ENCODE measurements around the gene DICER1. TPM values are rescaled to one million over a fixed set of nuclear protein-coding genes. Genes with fewer than 3 reads are reported as not detected.

DICER1 gene
- total RNA-seq, 1 donor from 2014 or later, result 69.6 TPM

DNA sequence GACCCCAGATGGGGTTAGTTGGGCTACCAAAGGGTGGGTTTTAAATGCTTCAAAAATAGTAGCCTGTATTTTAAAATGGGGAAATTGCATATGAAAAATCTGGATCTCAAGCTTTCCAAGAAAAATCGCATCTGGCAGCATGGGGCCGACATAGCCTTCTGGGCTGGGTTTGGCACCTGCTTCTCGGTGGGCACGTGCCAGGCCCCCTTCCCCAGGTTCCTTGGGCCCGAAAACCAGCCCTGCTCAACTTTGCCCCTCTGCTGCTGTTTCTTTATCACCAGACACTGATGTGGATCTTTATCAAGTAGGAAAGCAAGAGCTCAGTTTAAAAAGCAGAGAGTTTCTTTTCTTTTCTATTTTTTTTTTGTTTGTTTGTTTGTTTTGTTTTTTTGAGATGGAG lies 95.1 kb downstream of the DICER1 start:
- Mint-ChIP-seq H3K4me1 (no peaks in the 10 kb centered on the region), H3K27me3 (no peaks in the 10 kb centered on the region), H3K9me3 (no peaks in the 10 kb centered on the region), H3K36me3 (ENCODE audit: low read depth) (no peaks in the 10 kb centered on the region), H3K4me3 (no peak overlapping the region), H3K27ac (no peak overlapping the region)
- ATAC-seq (ENCODE audit: low read depth) (no peak), DNase-seq (no peak)
- TF ChIP-seq, protein P1, sequence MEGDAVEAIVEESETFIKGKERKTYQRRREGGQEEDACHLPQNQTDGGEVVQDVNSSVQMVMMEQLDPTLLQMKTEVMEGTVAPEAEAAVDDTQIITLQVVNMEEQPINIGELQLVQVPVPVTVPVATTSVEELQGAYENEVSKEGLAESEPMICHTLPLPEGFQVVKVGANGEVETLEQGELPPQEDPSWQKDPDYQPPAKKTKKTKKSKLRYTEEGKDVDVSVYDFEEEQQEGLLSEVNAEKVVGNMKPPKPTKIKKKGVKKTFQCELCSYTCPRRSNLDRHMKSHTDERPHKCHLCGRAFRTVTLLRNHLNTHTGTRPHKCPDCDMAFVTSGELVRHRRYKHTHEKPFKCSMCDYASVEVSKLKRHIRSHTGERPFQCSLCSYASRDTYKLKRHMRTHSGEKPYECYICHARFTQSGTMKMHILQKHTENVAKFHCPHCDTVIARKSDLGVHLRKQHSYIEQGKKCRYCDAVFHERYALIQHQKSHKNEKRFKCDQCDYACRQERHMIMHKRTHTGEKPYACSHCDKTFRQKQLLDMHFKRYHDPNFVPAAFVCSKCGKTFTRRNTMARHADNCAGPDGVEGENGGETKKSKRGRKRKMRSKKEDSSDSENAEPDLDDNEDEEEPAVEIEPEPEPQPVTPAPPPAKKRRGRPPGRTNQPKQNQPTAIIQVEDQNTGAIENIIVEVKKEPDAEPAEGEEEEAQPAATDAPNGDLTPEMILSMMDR (IDR thresholded peaks at IDR 0.05), result no peak
- ChIA-PET POLR2A (no interaction called here), CTCF (no interaction called here)
- intact Hi-C loops (cut with micrococcal nuclease), result no loop called here

DNA sequence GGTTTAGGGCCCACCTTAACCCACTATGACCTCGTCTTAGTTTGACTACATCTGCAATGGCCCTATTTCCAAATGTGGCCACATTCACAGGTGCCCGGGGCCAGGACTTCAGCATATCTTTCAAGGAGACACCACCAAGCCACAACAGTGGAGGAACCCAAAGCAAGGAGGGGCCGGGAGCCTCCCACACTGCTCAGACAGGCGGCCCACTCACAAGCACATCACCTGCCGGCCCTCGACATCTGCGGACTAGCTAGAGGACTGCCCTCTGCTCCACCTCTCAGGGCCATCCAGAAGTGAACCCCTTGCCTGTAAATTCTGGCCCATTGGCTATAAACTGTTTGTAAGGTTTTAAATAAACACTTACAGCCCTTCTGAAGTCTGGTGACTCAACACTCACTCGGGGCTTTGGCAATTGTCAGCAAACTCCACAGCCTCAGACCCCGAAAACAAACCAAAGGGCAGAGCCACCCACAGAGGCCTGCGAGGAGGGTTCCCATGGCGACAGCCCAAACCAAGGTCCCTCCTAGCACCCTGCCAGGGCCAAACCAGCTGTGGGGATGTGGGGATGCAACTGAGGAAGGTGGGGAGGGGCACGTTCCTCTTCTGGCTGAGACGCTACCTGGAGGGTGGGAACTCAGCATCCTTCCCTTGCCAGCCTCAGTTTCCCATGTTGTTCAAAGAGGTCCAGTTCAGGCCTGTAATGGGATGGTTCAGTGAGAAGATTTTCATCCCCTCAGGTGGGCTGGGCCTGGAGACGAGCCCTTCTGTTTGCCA lies 95.8 kb downstream of the DICER1 start:
- ATAC-seq (ENCODE audit: low read depth) (no peak), DNase-seq (no peak)
- ChIA-PET CTCF (no interaction called here), POLR2A (no interaction called here)
- Mint-ChIP-seq H3K36me3 (ENCODE audit: low read depth) (no peaks in the 10 kb centered on the region), H3K27ac (no peak overlapping the region), H3K4me3 (no peak overlapping the region), H3K9me3 (no peaks in the 10 kb centered on the region), H3K27me3 (no peaks in the 10 kb centered on the region), H3K4me1 (no peaks in the 10 kb centered on the region)
- intact Hi-C loops (cut with micrococcal nuclease), result no loop called here
- TF ChIP-seq, protein P1 (IDR thresholded peaks at IDR 0.05), result no peak

DNA sequence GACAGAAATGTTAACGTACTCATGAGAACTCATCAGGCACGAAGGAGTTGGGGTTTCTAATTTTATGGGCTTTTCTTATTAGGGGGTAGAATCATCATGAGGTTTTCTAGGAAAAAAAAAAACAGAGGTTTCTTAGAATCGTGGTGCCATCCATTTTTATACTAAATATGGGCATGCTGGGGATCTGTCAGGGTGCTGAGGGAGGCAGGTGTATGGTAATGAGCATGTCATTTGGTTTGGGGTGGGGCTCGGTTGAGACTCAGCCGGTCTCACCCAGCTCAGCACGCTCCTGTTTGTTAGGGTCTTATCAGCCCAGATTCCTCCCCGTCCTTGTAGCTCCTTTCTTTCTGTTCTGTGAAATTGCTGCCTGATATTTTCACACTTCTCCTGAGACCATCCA lies 98.2 kb downstream of the DICER1 start:
- no peaks in the 10 kb centered on the region for H3K36me3 Mint-ChIP-seq (ENCODE audit: low read depth)
- TF ChIP-seq, protein P1 (IDR thresholded peaks at IDR 0.05), result no peak
- ChIA-PET POLR2A (no interaction called here), CTCF (no interaction called here)
- H3K4me3 Mint-ChIP-seq, result no peak overlapping the region
- intact Hi-C loops (cut with micrococcal nuclease), result no loop called here
- no peak for DNase-seq
- no peaks in the 10 kb centered on the region for H3K9me3 Mint-ChIP-seq
- no peaks in the 10 kb centered on the region for H3K27me3 Mint-ChIP-seq
- no peaks in the 10 kb centered on the region for H3K4me1 Mint-ChIP-seq
- ATAC-seq (ENCODE audit: low read depth), result no peak
- H3K27ac Mint-ChIP-seq, result no peak overlapping the region

DNA sequence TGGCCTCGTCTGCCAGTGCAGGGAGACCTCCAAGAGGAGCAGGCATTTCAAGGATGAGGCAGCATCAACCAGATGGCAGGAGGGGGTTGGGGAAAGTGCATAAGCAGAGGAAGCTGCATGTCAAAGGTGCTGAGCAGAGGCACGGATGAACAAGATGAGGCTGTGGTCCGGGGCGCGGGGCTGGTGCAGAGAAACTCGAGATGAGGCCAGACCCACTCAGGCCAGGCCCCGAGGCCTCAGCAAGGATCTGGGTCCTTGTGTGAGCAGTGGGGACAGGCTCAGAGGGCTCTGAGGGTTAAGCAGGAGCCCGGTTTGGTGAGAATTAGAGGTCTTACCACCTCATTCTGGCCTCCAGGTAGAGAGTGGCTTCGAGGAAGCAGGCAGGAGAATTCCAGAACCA lies 98.8 kb downstream of the DICER1 start:
- ATAC-seq (ENCODE audit: low read depth), result no peak
- ChIA-PET POLR2A (no interaction called here), CTCF (no interaction called here)
- H3K9me3 Mint-ChIP-seq, result no peaks in the 10 kb centered on the region
- no peaks in the 10 kb centered on the region for H3K4me1 Mint-ChIP-seq
- no peaks in the 10 kb centered on the region for H3K27me3 Mint-ChIP-seq
- no peak for DNase-seq
- H3K4me3 Mint-ChIP-seq, result no peak overlapping the region
- TF ChIP-seq, protein P1 (IDR thresholded peaks at IDR 0.05), result no peak
- intact Hi-C loops (cut with micrococcal nuclease), result no loop called here
- H3K36me3 Mint-ChIP-seq (ENCODE audit: low read depth), result no peaks in the 10 kb centered on the region
- H3K27ac Mint-ChIP-seq, result no peak overlapping the region

DNA sequence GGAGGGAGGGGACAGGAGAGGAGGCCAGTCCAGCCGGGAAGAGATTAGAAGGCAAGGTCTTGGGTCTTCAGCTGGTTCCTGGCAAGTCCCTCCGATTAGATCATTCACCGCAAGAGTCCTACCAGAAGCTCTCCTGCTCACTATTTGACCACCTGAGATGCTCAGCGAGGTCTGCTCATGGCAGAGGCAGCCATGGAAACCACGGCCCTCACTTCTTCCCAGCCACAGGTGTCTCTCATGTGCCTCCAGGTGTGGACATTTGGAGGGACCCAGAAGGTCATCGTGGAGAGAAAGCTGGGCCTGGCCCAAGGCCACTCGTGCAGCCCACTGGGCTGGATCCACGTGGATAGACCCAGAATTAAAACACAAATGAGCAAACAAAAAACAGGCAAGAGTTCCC lies 99.5 kb downstream of the DICER1 start:
- Mint-ChIP-seq H3K4me1 (no peaks in the 10 kb centered on the region), H3K27ac (no peak overlapping the region), H3K4me3 (no peak overlapping the region), H3K36me3 (ENCODE audit: low read depth) (no peaks in the 10 kb centered on the region), H3K9me3 (no peaks in the 10 kb centered on the region), H3K27me3 (no peaks in the 10 kb centered on the region)
- ChIA-PET POLR2A (no interaction called here), CTCF (no interaction called here)
- TF ChIP-seq, protein P1 (IDR thresholded peaks at IDR 0.05), result no peak
- ATAC-seq (ENCODE audit: low read depth), result no peak
- intact Hi-C loops (cut with micrococcal nuclease), result no loop called here
- no peak for DNase-seq

All from activated B cell treated with CpG ODN at 0.5 μM for 24 hours (primary cell).